ENCODE measurements around the gene DCXR.

Gene DCXR

DNA sequence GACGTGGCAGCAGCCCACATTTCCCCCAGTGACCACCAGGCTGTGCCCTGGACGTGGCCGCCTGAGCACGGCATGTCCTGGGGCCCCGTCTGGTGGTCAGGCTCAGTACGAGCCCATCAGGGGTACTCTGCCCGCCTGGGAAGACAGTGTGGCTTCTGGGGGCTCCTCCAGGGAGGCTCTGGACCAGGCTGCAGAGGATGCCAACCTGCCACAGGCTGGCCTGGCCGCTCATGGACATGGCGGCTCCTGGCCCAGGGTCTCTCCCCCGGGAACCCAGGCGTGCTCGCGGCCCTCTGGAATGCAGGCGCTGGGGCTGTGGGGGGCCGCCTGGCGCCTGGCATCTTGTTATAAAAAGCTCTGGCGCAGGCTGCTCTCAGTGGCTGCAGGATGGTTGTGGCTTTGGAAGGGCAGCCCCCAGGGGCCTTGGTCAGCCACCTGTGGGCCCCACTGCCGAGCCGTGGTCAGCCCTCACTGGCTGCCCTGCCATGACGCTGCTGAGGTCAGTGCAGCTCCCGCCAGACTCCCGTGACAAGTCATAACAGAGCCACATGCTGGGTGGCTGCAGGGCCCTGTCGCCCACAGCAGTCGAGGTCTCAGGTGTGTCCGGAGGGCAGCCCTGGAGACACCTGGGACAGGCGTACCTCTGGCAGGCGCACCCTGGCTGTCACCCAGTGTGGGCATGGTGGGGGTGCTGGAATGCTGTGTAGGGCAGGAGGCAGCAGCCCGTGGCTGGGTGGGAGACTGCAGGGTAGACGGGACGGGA is 29.8 kb downstream of the DCXR start:
- no peak for DNase-seq (ENCODE audit: low read depth)

DNA sequence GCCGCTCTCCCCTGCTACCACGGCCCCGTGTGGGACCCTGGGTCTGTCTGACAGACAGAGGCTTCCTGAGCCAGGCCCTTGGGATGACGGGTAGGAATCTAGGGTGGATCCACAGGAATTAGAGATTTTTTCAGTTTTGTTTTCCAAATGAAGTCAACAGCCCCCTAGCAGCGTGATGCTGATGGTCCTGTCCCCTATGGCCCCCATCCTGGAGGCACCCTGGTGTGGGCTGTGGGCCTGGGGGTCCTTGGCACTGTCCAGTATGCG is 30.3 kb downstream of the DCXR start:
- no peak for TF ChIP-seq CTCF (conservative IDR thresholded peaks at IDR 0.05; ENCODE audit: control insufficient read depth, insufficient read depth, low read depth, low read length)
- no peak for DNase-seq (ENCODE audit: low read depth)
- H3K4me3 ChIP-seq (ENCODE audit: control insufficient read depth, low read depth, low read length): no peak overlapping the region

More for the DNA sequence above, 29.8 kb downstream of the DCXR start:
- no peak for TF ChIP-seq CTCF (conservative IDR thresholded peaks at IDR 0.05; ENCODE audit: control insufficient read depth, insufficient read depth, low read depth, low read length)
- H3K4me3 ChIP-seq (ENCODE audit: control insufficient read depth, low read depth, low read length): no peak overlapping the region

DNA sequence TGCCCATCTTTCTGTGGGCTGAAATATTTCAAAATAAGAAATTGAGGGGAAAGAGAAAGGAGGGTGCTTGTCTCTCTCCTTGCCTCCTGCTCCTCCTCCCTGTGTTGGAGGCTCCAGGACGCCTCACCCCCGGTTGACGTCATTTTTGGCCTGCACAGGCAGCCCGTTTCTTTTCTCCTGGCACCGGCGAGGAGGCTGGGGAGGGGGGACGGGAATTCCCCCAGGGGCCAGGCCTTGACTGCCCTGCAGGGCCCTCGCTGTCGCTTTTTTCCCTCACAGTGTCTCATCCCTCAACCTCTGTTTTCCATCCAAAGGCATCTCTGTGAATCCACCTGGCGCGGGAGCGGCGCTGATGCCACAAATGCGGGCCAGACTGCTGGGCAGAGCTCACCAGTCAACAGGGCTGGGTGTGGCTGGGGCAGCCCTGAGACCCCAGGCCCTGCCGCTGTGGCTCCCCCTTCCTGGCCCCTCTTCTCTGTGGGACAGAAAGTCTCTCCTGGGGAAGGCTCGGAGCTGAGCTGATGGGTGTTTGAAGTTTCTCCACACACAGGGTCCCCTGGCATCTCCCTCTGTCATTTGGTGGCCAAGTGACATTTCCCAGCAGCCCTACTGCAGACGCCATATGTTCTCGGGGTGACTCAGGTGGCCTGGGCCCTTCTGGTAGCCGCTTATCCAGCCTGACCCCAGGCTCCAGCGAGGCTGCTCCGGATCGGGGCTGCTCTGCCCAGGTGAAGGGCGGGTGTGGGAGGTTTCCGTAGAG is 30.8 kb downstream of the DCXR start:
- no peak overlapping the region for H3K4me3 ChIP-seq (ENCODE audit: control insufficient read depth, low read depth, low read length)
- peak; percentile 56 for DNase-seq (ENCODE audit: low read depth)
- no peak for TF ChIP-seq CTCF (conservative IDR thresholded peaks at IDR 0.05; ENCODE audit: control insufficient read depth, insufficient read depth, low read depth, low read length)

DNA sequence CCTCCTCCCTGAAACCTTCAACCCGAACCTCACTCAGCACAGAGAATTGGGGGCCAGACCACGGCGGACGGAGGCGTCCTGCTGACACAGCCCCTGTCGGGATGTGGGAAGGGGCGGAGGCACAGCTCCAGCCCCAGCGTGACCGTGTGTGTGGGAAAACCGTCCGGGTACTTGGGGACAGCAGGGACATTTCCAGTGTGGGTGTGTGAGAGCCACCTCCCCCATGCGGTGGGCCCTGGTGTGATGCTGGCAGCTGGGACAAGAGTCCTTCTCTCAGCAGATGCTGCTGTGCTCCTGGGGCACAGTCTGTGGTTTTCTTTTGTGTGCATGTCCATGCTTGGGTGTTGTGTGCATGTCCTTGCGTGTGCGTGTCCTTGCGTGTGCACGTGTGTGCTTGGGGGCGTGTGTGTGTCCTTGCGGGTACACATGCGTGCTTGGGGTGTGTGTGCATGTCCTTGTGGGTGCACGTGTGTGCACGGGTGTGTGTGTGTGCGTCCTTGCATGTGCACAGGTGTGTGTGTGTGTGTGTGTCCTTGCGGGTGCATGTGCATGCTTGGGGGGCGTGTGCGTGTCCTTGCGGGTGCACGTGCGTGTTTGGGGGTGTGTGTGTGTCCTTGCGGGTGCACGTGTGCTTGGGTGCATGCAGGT is 31.7 kb downstream of the DCXR start:
- DNase-seq (ENCODE audit: low read depth): no peak
- TF ChIP-seq CTCF (conservative IDR thresholded peaks at IDR 0.05; ENCODE audit: control insufficient read depth, insufficient read depth, low read depth, low read length): no peak
- no peak overlapping the region for H3K4me3 ChIP-seq (ENCODE audit: control insufficient read depth, low read depth, low read length)

DNA sequence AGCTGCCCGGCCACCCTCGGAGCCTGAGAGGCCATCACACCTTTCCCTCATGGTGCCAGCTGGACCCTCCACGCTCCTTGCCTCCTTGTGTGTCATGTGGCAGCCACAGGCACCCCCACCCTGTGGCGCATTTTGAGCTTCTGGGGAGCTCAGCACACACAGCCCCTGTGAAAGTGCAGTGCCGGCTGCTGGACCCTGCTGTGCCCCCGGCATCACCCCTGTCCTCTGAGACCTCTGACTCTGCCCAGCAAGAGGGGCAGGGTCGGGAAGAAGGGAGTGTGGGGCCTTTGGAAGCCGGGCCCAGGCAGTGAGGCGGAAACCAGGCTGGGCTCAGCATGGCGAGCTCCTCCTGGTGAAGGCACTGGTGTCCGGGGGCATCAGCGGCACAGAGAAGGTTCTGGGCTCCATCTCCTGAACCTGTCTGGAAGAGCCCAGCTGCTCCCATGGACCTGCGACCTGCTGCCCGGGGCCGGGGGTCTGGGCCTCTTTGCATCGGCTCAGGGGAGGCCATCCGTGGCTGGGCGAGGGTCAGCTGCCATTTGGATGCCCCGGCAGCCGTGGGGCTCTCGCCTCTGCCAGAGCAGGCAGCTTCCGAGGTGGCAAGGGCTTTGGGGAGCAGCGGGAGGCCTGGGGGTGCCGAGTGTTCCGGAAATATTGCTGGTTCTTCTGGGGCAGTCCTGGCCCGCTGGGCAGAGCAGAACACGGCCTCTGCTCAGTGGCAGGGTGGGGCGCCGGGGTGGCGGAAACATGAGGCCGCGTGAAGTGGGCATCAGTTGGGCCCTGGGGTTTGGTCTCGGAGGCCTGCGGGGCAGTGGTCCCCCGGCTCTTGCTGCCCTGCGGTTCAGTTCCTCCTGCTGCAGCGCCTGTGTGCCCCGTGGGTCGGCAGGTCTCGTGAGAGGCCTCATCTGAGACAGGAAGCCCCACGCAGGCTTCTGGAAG is 32.7 kb downstream of the DCXR start:
- TF ChIP-seq CTCF (conservative IDR thresholded peaks at IDR 0.05; ENCODE audit: control insufficient read depth, insufficient read depth, low read depth, low read length): no peak

More for the DNA sequence above, 32.7 kb downstream of the DCXR start:
- DNase-seq (ENCODE audit: low read depth): no peak
- no peak overlapping the region for H3K4me3 ChIP-seq (ENCODE audit: control insufficient read depth, low read depth, low read length)
